Stimulated activated CD4-positive, alpha-beta T cell treated with anti-CD3 and anti-CD28 coated beads, Interleukin-15, amount 100 ng/mL, for 24 hours (primary cell): ENCODE results near the gene CEACAM1.
"Not testable (repeated sequence)": the region's sequence is repeated elsewhere in the genome, so short reads cannot be mapped to it uniquely, and the experiment has no call there.

Experiments used
- DNase-seq: peaks from one replicate; pipeline ENCODE4 v3.0.0-alpha.2; 2020

CEACAM1 gene

GRCh38 chr19:42528354-42529247 lies at the start of gene CEACAM1:
Gene CEACAM1, minus strand, starts transcription at chr19:42528481. Its CDS starts 107 bp downstream, at chr19:42528374.
- peak; percentile 70 for DNase-seq

GRCh38 chr19:42577016-42577415 lies 48.7 kb upstream of the CEACAM1 start:
- DNase-seq, result no peak

DNA sequence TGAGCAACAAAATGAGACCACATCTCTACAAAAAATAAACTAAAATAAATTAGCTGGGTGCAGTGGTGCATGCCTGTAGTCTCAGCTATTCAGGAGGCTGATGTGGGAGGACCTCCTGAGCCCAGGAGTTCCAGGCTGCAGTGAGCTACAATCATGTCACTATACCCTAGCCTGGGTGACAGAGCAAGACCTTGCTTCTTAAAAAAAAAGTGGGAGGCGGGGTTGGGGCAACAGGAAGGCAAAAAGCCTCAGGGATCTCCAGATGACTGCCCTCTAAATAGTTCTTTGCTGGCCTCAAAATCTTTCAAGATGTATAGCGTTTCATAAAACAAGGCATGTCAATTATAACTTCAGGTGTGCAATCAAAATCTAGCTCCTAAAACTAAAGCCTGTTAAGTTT lies 48.0 kb upstream of the CEACAM1 start:
- no peak for DNase-seq

DNA sequence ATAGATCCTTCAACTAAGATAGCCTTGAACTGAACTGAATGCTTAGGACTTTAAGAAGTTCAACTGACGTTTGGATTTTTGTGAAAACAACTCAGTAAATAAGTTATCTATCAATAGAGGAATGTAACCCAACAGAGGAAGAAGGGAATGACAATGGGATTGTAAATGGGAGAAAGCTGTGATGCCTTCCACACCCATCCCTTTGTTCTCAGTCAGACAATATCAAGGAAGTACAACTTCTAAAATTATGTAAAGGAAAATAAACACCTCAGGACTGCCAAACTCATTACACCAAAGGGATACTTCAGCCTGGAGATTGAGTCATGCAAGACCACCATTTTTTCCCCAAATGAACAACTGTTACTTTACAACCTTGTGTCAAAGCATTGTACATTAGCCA lies 45.4 kb upstream of the CEACAM1 start:
- DNase-seq, result no peak

DNA sequence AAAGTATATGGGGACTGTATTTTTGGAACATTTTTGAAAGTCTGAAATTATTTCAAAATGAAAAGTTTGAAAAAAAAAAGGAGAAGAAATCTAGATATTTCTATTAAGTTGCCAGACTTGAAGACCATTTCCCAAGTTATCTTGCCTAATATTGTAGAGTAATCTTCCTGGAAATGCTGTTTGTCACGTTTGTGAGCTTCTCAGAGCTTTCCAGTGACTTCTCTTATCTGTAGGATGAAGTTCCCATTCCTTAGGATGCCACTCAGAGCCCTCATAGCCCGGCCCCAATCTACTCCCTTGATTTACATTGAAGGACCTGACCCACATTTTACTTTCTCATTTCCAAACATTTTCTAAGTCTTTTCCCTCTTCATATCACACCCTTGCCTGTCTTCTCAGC lies 42.8 kb upstream of the CEACAM1 start:
- DNase-seq, result no peak

GRCh38 chr19:42569193-42569592 lies 40.9 kb upstream of the CEACAM1 start:
- no peak for DNase-seq

GRCh38 chr19:42568006-42568405 lies 39.7 kb upstream of the CEACAM1 start:
- DNase-seq, result no peak

GRCh38 chr19:42567567-42567966 lies 39.3 kb upstream of the CEACAM1 start:
- DNase-seq, result no peak

- peak; percentile 31 for DNase-seq
Measured at GRCh38 chr19:42563352-42564210, 35.3 kb upstream of the CEACAM1 start.

- no peak for DNase-seq
Measured at GRCh38 chr19:42561512-42561911, 33.2 kb upstream of the CEACAM1 start.

GRCh38 chr19:42560731-42561130 lies 32.5 kb upstream of the CEACAM1 start:
- no peak for DNase-seq

DNA sequence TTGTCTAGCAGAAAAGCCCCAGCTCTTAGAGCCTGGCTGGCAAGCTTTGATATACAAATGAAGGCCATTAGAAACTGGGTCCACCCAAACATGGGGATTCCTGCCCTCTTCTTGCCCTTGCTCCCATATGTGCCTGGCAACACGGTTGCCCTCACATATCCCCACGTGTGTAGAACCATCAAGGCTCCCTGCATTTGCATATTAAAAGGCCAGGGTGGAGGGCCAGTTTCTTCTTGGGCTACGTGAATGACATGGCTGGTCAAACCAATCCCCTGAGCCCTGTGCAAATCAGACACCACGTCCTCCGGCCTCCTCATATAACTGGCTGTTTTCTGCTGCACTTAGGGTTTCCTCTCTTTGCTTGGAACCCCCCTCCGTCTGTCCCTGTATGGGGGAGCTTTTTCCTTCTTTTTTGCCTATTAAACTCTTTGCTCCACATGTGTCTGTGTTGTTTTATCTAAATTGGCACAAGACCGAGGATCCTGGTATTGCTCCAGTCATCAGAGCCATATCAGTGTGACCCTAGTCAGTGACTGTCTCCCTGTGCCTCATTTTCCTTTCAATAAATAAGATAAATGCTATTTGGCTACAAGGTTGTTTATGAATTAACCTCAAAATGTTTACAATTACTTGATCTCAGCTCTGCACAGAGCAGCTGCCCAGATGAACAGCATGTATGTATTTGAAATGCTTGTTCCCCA lies 30.3 kb upstream of the CEACAM1 start:
- no peak for DNase-seq

- not testable (repeated sequence) for DNase-seq
Measured at GRCh38 chr19:42557386-42557871, 29.1 kb upstream of the CEACAM1 start.

GRCh38 chr19:42555801-42556200 lies 27.5 kb upstream of the CEACAM1 start:
- DNase-seq, result no peak

DNA sequence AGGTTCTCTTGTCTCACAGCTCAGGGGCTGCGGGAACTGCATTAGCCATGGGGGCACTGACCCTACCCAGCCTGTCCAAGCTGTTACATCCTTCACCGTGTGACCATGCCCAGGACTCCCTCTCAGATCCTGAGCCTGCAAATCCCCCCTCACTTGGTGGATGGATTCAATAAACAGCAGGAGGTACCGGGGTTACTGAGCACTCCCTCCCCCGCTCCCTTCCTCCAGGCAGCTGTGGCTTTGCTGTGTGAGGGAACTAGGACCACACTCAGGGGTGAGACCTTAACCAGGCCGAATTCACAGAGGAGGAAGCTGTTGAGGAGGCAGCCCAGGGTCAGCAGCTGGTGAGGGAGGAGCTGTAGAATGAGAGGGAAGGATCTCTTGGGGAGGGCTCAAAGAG lies 27.0 kb upstream of the CEACAM1 start:
- no peak for DNase-seq

- DNase-seq, result no peak
Measured at GRCh38 chr19:42554046-42554575, 25.8 kb upstream of the CEACAM1 start.

GRCh38 chr19:42553292-42554045 lies 25.2 kb upstream of the CEACAM1 start:
- DNase-seq, result no peak

DNA sequence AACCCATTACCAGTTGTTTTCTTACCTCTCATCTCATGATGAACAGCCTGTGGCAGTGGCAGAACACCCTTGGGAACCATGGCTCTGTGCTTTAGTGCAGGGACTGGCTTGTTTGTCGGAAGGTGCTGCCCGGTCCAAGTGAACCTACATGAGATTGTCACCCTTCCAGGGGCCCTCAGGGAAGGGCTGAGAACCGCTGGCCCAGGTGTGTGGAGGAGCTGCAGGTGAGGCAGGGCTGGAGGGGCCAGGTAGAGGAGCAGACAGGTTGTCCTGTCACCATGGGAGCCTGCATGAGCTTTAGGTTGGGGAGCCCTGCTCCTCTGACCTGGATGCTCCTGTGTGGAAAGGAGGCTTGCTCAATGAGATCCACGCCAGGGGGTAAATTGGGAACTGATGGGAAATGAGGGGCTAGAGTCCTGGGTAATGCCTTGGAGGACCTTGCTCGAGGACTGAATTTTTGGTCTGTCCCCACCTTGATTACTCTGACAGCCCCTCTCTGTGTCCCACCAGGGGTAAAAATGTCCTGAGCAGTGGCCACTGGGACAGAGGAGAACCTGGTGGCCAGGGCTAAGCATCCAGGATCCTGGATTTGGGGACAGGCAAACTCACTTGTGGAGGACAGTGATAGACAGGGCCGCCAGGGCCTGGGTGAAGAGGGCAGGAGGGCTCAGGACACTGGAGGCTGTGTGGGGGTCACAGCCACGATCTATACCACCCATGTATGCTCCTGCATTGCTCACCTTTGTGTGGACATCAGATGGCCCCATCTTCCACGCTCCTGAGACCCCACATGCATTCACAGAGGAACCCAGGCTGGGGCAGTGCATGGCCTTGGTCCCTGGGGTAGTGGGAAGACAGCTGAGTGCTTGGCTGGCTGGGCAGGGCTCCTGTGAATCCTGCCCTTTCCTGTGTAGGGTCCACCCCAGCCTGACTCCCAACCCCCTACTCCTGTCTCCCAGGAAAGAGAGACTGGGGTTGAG lies 24.1 kb upstream of the CEACAM1 start:
- no peak for DNase-seq

- DNase-seq, result not testable (repeated sequence)
Measured at GRCh38 chr19:42550521-42550920, 22.2 kb upstream of the CEACAM1 start.

GRCh38 chr19:42549067-42549466 lies 20.8 kb upstream of the CEACAM1 start:
- DNase-seq, result not testable (repeated sequence)

DNA sequence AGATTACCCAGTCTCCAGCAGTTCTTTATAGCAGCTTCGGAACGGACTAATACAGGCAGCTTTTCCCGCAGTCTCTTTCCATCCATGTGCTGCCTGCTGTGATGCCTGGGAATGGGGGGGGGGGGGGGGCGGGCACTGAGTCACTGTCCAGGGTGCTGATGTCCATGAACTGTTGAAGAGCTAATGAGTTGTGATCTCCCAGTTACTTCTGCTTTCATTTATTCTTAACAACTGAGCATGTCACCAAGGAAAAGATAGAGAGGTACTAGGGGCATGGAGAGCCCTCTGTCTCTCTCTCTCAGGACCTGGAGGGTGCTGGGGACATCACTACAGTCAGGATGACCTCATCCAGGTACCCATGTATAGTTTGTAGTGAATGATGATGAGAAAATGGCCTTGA lies 20.3 kb upstream of the CEACAM1 start:
- no peak for DNase-seq
